NCI-H446 (cell line): Measurements from ENCODE around the gene SLC12A6.
"Not testable (repeated sequence)": the region's sequence is repeated elsewhere in the genome, so short reads cannot be mapped to it uniquely, and the experiment has no call there.

Source experiments
- DNase-seq, 2 experiments: peaks; one replicate each; lab custom pipeline; 2025; lab: John Stamatoyannopoulos, UW

The SLC12A6 gene

GRCh38 chr15:34193272-34193671 is 144.3 kb downstream of the SLC12A6 start:
- not testable (repeated sequence) for DNase-seq

- DNase-seq = no peak
Measured at GRCh38 chr15:34188711-34189110, 148.9 kb downstream of the SLC12A6 start.

- DNase-seq = no peak
Measured at GRCh38 chr15:34185666-34186065, 151.9 kb downstream of the SLC12A6 start.

- no peak for DNase-seq
Measured at GRCh38 chr15:34182942-34183341, 154.6 kb downstream of the SLC12A6 start.
